ENCODE results near the gene ZNF644.

DNA sequence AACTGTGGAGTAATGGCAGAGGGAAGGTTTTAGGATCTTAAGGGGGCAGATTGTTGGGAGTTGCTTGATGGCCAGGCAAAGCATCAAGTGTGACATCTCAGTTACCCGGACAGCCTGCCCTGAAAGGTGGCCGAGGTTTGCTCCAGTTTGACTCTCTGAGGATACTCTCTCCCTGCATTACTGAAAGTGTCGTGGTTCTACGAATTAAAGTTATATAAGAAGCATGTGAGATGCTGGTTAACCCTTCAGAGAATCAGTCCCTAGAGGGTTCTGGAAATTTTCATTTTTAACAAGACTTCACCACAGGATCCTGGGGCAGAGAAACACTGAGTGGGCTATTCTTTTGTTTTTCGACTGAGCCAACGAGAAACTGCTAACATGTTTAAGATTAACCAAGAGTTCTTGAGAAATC is 689 bp upstream of the ZNF644 start:
- TF ChIP-seq POLR2A (IDR thresholded peaks at IDR 0.05) (no peak), POLR2AphosphoS5 (IDR thresholded peaks at IDR 0.05) (no peak)
- TF ChIP-seq, protein P1, sequence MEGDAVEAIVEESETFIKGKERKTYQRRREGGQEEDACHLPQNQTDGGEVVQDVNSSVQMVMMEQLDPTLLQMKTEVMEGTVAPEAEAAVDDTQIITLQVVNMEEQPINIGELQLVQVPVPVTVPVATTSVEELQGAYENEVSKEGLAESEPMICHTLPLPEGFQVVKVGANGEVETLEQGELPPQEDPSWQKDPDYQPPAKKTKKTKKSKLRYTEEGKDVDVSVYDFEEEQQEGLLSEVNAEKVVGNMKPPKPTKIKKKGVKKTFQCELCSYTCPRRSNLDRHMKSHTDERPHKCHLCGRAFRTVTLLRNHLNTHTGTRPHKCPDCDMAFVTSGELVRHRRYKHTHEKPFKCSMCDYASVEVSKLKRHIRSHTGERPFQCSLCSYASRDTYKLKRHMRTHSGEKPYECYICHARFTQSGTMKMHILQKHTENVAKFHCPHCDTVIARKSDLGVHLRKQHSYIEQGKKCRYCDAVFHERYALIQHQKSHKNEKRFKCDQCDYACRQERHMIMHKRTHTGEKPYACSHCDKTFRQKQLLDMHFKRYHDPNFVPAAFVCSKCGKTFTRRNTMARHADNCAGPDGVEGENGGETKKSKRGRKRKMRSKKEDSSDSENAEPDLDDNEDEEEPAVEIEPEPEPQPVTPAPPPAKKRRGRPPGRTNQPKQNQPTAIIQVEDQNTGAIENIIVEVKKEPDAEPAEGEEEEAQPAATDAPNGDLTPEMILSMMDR (IDR thresholded peaks at IDR 0.05), result no peak

Measured in upper lobe of left lung (tissue), 4 donors.